NCI-H526 (cell line): ENCODE measurements around the gene MCCD1.

ENCODE experiments used
- DNase-seq, 2 experiments: peaks; one replicate each; lab custom pipeline; 2025; lab: John Stamatoyannopoulos, UW

The MCCD1 gene

GRCh38 chr6:31543639-31544038 is 14.9 kb downstream of the MCCD1 start:
- DNase-seq: no peak

GRCh38 chr6:31544676-31545075 is 15.9 kb downstream of the MCCD1 start:
- DNase-seq: no peak

- peak in 1 of 2 experiments; percentile 42 for DNase-seq
Measured at GRCh38 chr6:31545291-31545690, 16.5 kb downstream of the MCCD1 start.

GRCh38 chr6:31546339-31546957 is 17.7 kb downstream of the MCCD1 start, which contains the start of gene ATP6V1G2:
TSS of gene ATP6V1G2 (minus strand) at chr6:31546608. CDS start at chr6:31546559, 49 bp downstream.
- peak; percentile 97 to 98 for DNase-seq

- DNase-seq: peak; percentile 94 to 98
Measured at GRCh38 chr6:31546958-31547726, 18.4 kb downstream of the MCCD1 start, which contains the start of gene NFKBIL1. TSS of gene NFKBIL1 (plus strand) at chr6:31547608. CDS start at chr6:31547695, 87 bp downstream.

GRCh38 chr6:31547727-31548543 is 19.2 kb downstream of the MCCD1 start:
- peak in 1 of 2 experiments; percentile 39 for DNase-seq

GRCh38 chr6:31548544-31548873 is 19.7 kb downstream of the MCCD1 start:
- DNase-seq: no peak

- DNase-seq: peak in 1 of 2 experiments; percentile 48
Measured at GRCh38 chr6:31551371-31551770, 22.6 kb downstream of the MCCD1 start.

GRCh38 chr6:31556307-31556706 is 27.5 kb downstream of the MCCD1 start:
- DNase-seq: no peak

- DNase-seq: no peak
Measured at GRCh38 chr6:31557443-31558317, 28.9 kb downstream of the MCCD1 start.

- no peak for DNase-seq
Measured at GRCh38 chr6:31558318-31558625, 29.5 kb downstream of the MCCD1 start.

- no peak for DNase-seq
Measured at GRCh38 chr6:31558631-31559500, 30.1 kb downstream of the MCCD1 start.

GRCh38 chr6:31559606-31559957 is 30.8 kb downstream of the MCCD1 start:
- no peak for DNase-seq

GRCh38 chr6:31559958-31560696 is 31.4 kb downstream of the MCCD1 start:
- DNase-seq: no peak

- no peak for DNase-seq
Measured at GRCh38 chr6:31560697-31561058, 31.9 kb downstream of the MCCD1 start.

GRCh38 chr6:31567531-31568370 is 39.0 kb downstream of the MCCD1 start:
- DNase-seq: no peak

- no peak for DNase-seq
Measured at GRCh38 chr6:31568537-31568961, 39.8 kb downstream of the MCCD1 start.

- no peak for DNase-seq
Measured at GRCh38 chr6:31569861-31570536, 41.2 kb downstream of the MCCD1 start.
